Retina (tissue), 1 donor: Measurements from ENCODE around the gene ST3GAL3.

ENCODE experiments used
- DNase-seq: peaks from one replicate; pipeline ENCODE4 v3.0.0-alpha.2; 2016

ST3GAL3 gene, protein sequence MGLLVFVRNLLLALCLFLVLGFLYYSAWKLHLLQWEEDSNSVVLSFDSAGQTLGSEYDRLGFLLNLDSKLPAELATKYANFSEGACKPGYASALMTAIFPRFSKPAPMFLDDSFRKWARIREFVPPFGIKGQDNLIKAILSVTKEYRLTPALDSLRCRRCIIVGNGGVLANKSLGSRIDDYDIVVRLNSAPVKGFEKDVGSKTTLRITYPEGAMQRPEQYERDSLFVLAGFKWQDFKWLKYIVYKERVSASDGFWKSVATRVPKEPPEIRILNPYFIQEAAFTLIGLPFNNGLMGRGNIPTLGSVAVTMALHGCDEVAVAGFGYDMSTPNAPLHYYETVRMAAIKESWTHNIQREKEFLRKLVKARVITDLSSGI

GRCh38 chr1:43707190-43708001 is at the start of gene ST3GAL3:
Gene ST3GAL3, plus strand, starts transcription at chr1:43707536. Its CDS starts 28,727 bp downstream, at chr1:43736263.
- DNase-seq: peak; percentile 91

- no peak for DNase-seq
Observed at GRCh38 chr1:43659212-43660166, 47.8 kb upstream of the ST3GAL3 start.

DNA sequence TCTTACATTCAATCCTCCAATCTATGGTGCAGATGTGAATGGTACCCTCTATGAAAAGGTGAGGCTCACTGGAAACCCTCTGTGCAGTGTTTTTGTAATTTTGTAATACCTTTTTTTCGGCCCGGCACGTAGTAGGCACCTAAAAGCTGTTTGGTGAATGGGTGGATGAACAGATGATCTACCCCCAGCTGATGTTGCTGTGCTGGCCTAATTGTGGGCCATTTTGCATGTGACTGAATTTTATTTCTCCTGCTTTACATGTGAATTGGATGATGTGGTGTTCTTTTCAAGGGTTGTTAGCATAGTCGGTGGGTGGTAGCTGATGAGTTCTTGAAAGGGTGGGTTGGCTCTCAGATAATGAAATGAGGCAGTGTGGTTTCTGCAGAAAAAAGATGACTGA is 47.0 kb upstream of the ST3GAL3 start:
- DNase-seq: no peak

DNA sequence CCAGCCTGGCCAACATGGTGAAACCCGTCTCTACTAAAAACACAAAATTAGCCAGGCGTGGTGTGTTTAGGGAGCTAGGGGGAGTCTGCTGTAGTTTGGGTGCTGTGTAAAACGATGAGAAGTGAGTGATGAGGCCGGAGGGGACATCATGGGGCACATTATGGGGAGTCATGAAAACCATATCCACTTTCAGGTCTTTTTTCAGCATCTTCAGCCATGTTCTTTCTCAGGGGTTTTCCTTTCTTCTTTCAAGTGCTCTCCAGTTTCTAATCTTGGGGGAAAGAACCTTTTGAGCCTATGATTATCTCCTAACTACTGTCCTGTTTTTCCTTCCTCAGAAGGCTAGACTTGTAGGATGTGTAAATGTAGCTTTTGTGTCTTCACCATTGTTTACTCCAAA is 43.0 kb upstream of the ST3GAL3 start:
- no peak for DNase-seq

DNA sequence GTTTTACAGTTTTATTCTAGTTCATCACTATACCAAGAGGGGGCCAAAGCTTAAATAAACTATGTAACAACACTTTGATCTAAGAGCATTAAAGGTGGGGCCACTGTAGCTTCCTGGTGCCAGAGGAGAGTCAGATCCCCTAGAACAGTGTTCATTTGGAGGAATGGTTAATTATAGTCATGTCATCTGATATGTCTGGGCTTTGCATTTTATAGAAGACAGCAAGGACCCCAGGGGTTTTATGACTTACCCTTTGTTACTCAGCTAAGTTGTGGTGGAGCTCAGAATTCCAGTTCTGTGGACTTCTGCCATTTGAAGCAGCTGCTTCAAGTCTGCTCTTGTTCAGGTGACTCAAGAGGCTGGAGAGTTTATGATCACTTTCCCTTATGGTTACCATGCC is 40.7 kb upstream of the ST3GAL3 start:
- no peak for DNase-seq

DNA sequence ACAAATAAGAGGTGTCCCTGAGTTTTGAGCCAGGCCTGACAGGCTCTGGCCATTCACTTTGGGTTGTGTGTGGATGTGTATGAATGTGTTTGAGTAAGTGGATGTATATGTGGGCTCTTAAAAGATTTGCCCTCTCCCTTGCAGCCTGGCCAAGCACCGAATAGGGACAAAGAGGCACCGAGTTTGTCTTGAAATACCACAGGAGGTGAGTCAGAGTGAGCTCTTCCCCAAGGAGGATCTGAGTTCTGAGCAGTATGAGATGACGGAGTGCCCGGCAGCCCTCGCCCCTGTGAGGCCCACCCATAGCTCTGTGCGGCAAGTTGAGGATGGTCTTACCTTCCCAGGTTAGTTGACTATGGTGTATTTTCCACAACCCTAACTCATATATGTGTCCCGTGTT is 38.4 kb upstream of the ST3GAL3 start:
- no peak for DNase-seq

DNA sequence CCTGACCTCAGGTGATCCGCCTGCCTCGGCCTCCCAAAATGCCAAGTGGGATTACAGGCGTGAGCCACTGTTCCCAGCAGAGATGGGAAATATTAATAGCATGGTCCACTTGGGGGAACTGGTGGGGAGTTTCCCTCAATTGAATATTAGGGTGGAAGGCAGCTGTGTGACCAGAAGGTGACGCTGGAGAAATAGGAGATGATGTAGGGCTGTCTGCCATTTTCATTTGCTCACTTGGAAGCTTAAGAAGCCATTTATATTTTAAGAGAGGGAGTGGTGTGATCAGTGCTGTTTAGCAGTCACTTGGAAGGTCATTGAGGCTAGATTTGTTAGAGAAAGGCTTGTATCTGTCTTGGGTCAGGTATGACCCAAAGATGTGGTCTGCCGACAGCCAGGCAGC is 37.5 kb upstream of the ST3GAL3 start:
- DNase-seq: no peak

GRCh38 chr1:43671193-43671592 is 36.1 kb upstream of the ST3GAL3 start:
- DNase-seq: no peak

GRCh38 chr1:43671626-43672330 is 35.6 kb upstream of the ST3GAL3 start:
- no peak for DNase-seq

DNA sequence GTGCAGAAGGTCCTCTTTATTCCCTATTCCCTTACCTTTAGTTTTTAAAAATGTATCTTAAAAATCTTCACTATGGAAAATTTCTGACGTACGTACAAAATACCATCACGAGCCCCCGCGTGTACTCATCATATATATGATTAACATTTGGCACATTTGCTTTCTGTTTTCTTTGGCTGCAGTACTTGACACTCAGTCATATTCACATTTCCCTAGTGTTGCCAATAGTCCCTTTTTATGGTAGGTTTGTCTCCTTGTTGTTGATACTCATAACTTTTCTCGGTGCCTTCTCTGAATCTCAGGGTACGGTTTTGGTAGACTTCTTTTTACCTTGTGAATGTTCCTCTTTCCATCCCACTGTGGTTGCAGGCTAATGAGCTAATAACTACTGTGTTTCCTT is 34.1 kb upstream of the ST3GAL3 start:
- no peak for DNase-seq

- DNase-seq: no peak
Observed at GRCh38 chr1:43678940-43679339, 28.4 kb upstream of the ST3GAL3 start.

- DNase-seq: no peak
Observed at GRCh38 chr1:43683560-43683959, 23.8 kb upstream of the ST3GAL3 start.

DNA sequence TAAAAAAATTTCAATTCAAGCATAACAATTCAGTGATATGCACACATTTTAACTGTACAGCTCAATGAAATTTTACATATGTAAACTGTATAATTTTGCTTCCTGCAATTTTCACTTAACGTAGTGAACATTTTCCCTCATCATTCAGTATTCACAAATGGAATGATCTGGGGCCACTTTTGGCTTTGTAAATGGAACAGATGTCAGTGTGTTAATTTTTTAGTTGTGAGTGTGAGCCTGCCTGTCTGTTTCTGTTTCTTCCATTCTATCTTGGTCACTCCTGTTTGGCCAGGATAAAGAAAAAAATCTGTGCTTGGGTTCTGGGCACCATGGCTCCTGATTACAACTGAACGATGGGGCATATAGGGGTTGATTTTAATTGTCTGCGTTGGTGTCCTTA is 20.5 kb upstream of the ST3GAL3 start:
- no peak for DNase-seq

DNA sequence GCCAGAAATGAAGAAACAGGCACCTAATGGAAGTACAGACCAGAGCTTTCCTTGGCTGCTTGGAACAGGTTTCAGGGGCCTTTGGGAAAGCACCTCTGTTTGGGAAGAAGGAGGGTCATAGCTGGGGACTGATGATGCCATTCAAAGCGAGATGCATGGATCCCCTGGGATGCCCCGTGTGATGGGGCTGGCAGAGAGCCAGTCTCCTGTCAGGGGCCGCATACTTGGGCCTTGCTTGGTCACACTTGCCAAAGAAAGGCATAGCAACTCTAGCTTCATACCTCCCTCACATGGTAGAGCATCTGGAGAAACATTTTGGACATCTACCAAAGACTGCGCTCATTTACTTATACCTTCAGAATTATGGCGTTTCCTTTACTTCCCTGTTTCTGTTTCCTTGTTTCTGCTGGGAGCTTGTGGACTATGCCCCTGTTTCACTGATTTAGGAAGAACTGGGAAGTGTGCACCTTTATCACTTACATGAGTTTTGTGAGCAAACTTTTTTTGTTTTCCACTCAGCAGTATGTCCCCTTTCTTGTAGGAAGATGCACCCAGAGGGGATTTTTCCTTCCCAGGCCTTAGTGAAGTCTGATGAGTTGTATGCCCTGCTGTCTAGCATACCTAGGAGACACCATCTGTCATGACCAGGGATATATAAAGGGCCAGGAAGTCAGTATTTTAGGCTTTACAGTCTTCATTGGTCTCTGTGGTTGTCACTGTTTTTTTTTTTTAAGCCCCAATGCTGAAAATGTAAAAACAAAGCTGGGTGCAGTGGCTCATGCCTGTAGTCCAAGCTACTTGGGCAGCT is 19.8 kb upstream of the ST3GAL3 start:
- no peak for DNase-seq

DNA sequence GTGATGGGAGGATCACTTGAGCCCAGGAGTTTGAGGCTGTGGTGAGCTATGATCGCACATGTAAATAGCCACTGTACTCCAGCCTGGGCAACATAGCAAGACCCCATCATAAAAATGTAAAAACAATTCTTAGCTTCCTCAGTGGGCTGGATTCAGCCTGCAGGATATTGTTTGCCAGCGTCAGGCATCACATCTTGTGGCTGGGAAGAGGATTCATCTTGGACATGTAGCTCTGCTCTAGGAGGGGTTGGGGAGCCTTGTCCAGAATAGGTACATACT is 19.3 kb upstream of the ST3GAL3 start:
- no peak for DNase-seq

DNA sequence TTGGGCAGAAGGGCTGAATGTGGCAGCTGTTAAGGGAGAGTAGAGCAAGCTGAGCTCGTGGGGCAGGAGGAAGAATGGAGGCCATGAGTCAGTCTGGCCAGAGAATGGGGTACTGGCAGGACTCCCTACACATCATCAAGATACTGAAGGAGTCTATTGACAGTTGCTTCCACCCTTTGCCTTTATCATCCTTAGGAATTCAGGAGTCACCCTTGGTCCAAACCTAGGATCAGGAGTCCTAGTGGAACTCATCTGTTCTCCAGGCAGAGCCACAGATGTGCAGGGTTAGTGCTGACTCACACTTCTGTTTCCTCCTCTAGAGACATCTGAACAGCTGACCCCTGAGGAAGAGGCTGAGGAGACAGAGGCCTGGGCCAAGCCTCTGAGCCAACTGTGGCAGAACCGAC is 18.7 kb upstream of the ST3GAL3 start:
- no peak for DNase-seq

DNA sequence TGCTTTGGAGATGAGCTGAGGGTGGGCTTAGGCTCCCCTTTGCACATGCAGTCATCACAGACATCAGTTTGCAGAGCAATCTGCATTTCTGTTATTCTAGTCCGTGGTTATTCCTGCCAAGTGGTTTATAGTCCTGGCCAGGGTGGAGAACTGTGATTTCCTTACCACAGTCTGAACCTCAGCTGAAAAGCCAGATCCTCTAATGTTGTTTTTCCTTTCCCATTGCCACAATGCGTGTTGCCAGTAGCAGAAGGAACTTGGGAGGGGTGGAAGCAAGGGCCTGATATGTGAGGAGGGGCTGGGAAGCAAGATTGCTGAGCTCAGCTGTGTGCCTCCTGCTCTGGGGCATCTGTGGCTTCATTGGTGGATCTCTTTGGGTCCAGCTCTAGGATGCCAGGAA is 18.0 kb upstream of the ST3GAL3 start:
- DNase-seq: no peak

- no peak for DNase-seq
Observed at GRCh38 chr1:43691871-43692815, 15.2 kb upstream of the ST3GAL3 start.

DNA sequence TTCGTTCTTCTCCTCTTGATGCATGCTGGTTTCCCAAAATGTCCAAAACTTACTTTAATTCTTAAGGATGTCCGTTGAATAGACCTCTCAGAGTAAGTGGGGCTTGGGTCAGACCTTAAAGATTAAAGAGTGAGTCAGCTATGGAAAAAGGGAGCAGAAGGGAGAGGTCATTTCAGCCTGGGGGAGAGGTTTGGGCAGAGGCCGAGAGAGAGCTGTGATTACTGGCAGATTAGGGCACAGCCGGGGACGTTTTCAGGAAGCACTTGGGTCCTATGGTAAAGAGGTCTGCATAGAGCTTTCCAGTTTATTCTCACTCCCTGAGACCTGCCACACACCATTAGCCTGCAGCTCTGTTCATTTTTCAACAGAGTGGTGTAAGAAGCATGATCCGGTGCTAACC is 14.0 kb upstream of the ST3GAL3 start:
- DNase-seq: no peak

- no peak for DNase-seq
Observed at GRCh38 chr1:43699281-43699680, 8.1 kb upstream of the ST3GAL3 start.

DNA sequence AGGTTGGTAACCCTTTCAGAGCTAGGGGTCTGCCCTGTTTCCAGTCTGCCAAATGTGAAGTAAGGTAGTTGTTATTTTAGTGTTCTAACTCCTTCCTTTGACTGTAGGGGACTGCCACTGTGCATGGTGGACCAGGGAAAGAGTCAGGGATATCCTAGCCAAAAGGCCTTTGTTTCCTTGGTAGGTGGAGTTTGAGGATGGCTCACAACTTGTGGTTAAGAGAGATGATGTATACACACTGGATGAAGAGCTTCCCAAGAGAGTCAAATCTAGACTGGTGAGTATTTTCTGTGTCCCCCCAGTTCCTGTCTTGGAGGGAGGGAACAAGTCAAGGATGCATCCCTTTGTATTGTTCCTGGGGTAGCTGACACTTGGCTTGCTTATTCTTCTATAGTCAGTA is 3.5 kb upstream of the ST3GAL3 start:
- no peak for DNase-seq
